Osteocyte (in vitro differentiated cells): ENCODE results near the gene SLC37A4. TPM values are rescaled to one million over a fixed set of nuclear protein-coding genes. Genes with fewer than 3 reads are reported as not detected.

Experiments used
- DNase-seq: peaks from one replicate; pipeline ENCODE4 v3.0.0; 2021; ENCODE audit warnings: mixed read lengths; ENCODE audit not compliant: unreplicated experiment; ENCODE audit errors: extremely low spot score
- H3K27ac Mint-ChIP-seq: one replicate; pipeline ENCODE4 v1.8.0; 2021; ENCODE audit warnings: mild to moderate bottlenecking, mixed read lengths; ENCODE audit not compliant: unreplicated experiment
- H3K27me3 Mint-ChIP-seq: one replicate; pipeline ENCODE4 v1.8.0; 2021; ENCODE audit warnings: mixed read lengths; ENCODE audit not compliant: unreplicated experiment
- H3K36me3 Mint-ChIP-seq: one replicate; pipeline ENCODE4 v1.8.0; 2021; ENCODE audit warnings: mixed read lengths; ENCODE audit not compliant: unreplicated experiment
- H3K4me1 Mint-ChIP-seq: one replicate; pipeline ENCODE4 v1.8.0; 2021; ENCODE audit warnings: mixed read lengths; ENCODE audit not compliant: unreplicated experiment
- H3K4me3 Mint-ChIP-seq: one replicate; pipeline ENCODE4 v1.8.0; 2021; ENCODE audit warnings: mild to moderate bottlenecking, moderate library complexity, mixed read lengths; ENCODE audit not compliant: unreplicated experiment
- H3K9me3 Mint-ChIP-seq: one replicate; pipeline ENCODE4 v1.8.0; 2021; ENCODE audit warnings: mixed read lengths; ENCODE audit not compliant: unreplicated experiment
- CTCF ChIP-seq: fragments of 200-600 bp; sonication (generic); IDR thresholded peaks from 2 replicates; pipeline ENCODE4 v1.5.0; 2021; ENCODE audit warnings: antibody characterized with exemption, mild to moderate bottlenecking, moderate library complexity
- total RNA-seq: library from RNA; stranded (reverse); gene quantifications from 2 replicates; pipeline ENCODE4 v1.2.1, GENCODE V29; 2021

The SLC37A4 gene
- total RNA-seq, 1 donor from 2014 or later = 16.3 TPM

- Mint-ChIP-seq H3K4me3 (no peak overlapping the region), H3K27ac (no peak overlapping the region)
Observed at GRCh38 chr11:119031912-119032280, 1.2 kb upstream of the SLC37A4 start.

GRCh38 chr11:119030029-119030328 lies 698 bp downstream of the SLC37A4 start:
- Mint-ChIP-seq H3K27me3 (no peaks in the 10 kb centered on the region), H3K4me1 (peaks cover 17% of the 10 kb centered on the region), H3K4me3 (peak overlapping the region; percentile 79), H3K36me3 (no peaks in the 10 kb centered on the region), H3K27ac (no peak overlapping the region), H3K9me3 (no peaks in the 10 kb centered on the region)
- no peak for TF ChIP-seq CTCF
- no peak for DNase-seq

More at GRCh38 chr11:119031912-119032280, 1.2 kb upstream of the SLC37A4 start:
- H3K4me1 Mint-ChIP-seq = peaks cover 17% of the 10 kb centered on the region
- no peaks in the 10 kb centered on the region for H3K27me3 Mint-ChIP-seq
- no peaks in the 10 kb centered on the region for H3K36me3 Mint-ChIP-seq
- no peak for DNase-seq
- H3K9me3 Mint-ChIP-seq = no peaks in the 10 kb centered on the region
- no peak for TF ChIP-seq CTCF

GRCh38 chr11:119029340-119030028 lies 1.2 kb downstream of the SLC37A4 start:
- H3K4me3 Mint-ChIP-seq = peak overlapping the region; percentile 79
- H3K27ac Mint-ChIP-seq = no peak overlapping the region
- H3K9me3 Mint-ChIP-seq = no peaks in the 10 kb centered on the region
- peaks cover 17% of the 10 kb centered on the region for H3K4me1 Mint-ChIP-seq
- H3K36me3 Mint-ChIP-seq = peaks cover 1% of the 10 kb centered on the region
- H3K27me3 Mint-ChIP-seq = no peaks in the 10 kb centered on the region
- DNase-seq = no peak
- TF ChIP-seq CTCF = no peak

- peak overlapping the region; percentile 79 for H3K4me3 Mint-ChIP-seq
- no peaks in the 10 kb centered on the region for H3K9me3 Mint-ChIP-seq
- no peak for DNase-seq
- TF ChIP-seq CTCF = no peak
- peaks cover 6% of the 10 kb centered on the region for H3K36me3 Mint-ChIP-seq
- no peak overlapping the region for H3K27ac Mint-ChIP-seq
- peaks cover 17% of the 10 kb centered on the region for H3K4me1 Mint-ChIP-seq
- no peaks in the 10 kb centered on the region for H3K27me3 Mint-ChIP-seq
Observed at GRCh38 chr11:119029069-119029339, 1.7 kb downstream of the SLC37A4 start.

- no peaks in the 10 kb centered on the region for H3K9me3 Mint-ChIP-seq
- H3K36me3 Mint-ChIP-seq = peaks cover 7% of the 10 kb centered on the region
- no peak overlapping the region for H3K27ac Mint-ChIP-seq
- H3K27me3 Mint-ChIP-seq = no peaks in the 10 kb centered on the region
- peaks cover 18% of the 10 kb centered on the region for H3K4me1 Mint-ChIP-seq
- DNase-seq = no peak
- peak overlapping the region; percentile 79 for H3K4me3 Mint-ChIP-seq
- TF ChIP-seq CTCF = no peak
Observed at GRCh38 chr11:119028346-119029068, 2.2 kb downstream of the SLC37A4 start.
